Activated CD8-positive, alpha-beta memory T cell treated with anti-CD3 and anti-CD28 coated beads for 4 hours (primary cell): ENCODE results near the gene ZNF519.
"Not testable (repeated sequence)": the region's sequence is repeated elsewhere in the genome, so short reads cannot be mapped to it uniquely, and the experiment has no call there.

Experiments used
- DNase-seq, 2 donors: peaks; one replicate each; pipeline ENCODE4 v3.0.0-alpha.2; 2020; ENCODE audit warnings: low read depth in 2 of 2

The ZNF519 gene

DNA sequence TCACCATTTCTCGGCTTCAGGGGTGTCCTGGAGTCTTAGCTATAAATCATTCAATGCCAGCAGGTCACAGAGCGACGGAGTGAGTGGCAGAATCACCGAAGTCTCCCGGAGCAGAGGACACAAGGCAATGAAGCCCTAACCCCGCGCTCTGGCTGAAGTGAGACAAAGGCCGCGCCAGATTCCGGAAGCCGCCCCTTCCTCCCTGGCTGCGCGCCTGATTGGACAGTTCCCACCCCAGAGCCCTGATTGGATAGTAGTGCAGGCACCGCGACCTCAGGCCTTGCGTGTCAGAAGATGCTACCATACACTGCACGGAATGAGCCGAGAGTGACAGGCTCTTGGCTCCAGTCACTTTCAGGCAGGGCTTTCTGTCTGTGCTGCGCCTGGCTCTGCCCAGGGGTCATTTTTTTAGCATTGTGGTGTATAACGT lies at the start of gene ZNF519:
TSS of gene ZNF519 (minus strand) at position 165 of the 430 bp plus-strand sequence. CDS start at position 7, 158 bp downstream.
- peak; percentile 65 to 80 for DNase-seq

DNA sequence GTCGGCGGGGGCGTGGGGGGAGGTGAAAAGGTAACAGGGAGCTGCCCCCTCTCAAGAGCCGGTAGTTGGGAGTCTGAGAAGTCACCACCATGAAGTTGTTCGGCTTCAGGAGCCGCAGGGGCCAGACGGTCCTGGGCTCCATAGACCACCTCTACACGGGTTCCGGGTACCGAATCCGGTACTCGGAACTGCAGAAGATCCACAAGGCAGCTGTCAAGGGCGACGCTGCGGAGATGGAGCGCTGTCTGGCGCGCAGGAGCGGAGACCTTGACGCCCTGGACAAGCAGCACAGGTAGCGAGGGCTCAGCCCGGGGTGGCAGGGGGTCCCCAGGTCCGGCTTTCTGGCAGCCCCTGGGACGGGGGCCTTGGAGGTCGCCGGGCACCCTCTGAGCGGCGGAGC lies 47.1 kb upstream of the ZNF519 start:
- DNase-seq = no peak

DNA sequence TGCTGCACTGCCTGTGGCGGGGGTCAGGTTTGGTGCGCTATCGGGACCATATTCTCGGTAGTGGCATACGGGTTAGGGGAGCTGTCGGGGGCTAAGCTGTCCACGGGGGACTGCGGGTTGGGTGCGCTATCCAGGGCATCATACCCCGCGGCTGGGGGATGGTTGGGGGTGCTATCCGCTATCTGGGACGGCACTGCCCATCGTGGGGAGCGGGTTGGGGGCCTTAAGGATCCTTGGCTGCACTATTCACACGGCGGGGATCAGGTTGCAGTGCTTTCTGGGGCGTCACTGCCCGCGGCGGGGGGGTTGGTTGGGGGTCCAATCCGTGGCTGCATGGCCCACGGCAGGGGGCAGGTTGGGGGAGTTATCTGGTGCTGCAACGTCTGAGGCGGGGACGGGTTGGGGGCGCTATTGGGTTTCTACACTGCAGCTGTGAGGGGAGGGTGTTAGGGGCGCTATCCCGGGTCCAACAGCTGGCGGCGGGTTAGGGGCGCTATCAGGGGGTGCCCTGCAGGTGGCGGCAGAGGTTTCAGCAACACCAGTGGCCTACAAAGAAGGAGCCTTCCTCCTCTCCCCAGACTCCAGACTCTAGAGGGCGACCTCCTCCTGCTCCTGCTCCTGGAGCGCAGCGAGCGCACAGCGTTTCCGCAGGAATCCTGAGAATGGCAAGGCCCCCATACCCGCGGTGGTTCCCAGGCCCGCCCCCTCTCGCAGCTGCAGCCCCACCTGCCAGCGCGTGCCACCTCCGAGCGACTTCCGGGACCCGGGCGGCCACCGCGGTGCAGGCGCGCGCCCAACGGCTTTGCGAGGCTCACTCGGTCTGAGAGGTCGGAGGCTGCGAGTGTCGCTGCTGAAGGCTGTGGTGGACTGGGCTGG lies 46.3 kb upstream of the ZNF519 start:
- peak; percentile 48 to 63 for DNase-seq

- not testable (repeated sequence) for DNase-seq
These were observed 45.5 kb upstream of the ZNF519 start for GRCh38 chr18:14177540-14178320.

DNA sequence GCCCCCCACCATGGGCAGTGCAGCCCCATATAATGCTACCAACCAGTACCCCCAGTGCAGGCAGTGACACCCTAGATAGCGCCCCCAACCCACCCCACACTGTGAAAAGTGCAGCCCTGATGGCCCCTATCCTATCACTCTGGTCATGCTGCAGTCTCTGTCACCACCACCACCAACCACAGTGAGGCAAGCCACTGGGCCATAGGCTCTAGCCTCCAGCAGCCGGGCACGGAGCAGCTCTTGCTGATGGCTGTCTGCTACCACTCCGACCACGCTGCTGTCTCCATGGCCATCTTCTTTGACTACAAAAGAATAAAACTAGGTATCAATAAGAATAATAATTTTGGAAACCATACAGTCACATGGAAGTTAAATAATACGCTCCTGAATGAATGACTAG lies 43.2 kb upstream of the ZNF519 start:
- DNase-seq = not testable (repeated sequence)

- DNase-seq = no peak
These were observed 42.5 kb upstream of the ZNF519 start for GRCh38 chr18:14174706-14175085.

DNA sequence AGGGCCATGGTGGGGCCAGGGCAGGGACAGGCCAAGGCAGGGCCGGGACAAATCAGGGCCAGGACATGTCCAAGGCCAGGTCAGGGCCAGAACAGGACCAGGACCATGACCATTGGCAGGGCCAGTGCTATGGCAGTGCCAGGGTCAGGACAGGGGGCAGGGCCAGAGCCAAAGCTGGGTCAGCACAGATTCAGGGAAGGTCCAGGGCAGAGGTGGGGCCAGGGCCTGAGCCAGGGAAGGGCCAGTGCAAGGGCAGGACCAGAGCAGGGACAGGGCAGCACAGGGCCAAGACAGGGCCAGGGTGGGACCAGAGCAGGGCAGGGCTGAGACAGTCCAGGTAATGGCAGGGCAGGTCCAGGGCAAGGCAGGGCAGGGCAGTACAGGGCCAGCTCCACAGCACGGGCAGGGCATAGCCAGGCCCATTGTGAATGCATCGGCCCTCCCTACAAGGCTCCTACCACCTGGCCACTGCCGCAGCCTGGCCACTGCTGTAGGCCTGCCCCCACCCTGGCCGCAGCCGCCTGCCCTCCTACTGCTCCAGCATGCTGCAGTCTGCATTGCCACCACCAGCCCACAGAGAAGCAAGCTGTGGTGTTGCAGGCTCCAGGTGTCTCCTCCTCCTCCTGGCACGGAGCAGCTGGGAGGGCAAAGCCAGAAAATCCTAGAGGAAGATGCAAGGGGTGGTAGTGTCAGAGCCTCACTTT lies 41.9 kb upstream of the ZNF519 start:
- DNase-seq = not testable (repeated sequence)

DNA sequence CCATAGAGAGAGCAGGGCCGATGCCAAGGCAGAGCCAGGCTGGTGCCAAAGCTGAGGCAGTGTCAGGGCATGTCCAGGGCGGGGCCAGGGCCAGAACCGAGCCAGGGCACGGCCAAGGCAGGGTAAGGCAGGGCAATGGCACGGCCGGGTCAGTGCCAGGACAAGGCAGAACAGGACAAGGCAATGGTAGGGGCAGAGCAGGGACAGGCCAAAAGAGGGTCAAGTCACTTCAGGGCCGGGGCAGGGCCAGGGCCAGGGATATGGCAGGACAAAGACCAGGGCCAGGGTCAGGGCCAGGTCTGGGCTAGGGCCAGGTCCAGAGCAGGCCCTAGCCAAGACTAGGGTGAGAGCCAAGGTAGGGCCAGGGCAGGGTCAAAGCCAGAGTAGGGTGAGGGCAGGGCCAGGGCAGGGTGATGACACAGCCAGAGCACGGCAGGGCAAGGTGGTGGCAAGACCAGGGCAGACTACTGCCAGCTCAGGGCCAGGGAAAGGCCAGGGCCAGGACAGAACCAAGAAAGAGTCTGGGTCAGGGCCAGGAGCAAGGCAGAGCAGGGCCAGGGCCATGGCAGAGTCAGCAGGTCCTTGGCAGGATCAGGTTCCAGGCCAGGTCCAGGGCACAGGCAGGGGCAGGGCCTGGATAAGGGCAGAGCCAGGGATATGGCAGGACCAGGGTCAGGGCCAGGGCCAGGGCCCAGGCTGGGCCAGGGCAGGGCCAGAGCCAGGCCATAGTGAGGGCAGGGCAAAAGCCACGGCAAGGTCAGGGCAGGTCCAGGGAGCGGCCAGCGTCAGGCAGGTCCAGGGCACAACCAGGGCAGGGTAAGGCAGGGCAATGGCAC lies 41.1 kb upstream of the ZNF519 start:
- DNase-seq = not testable (repeated sequence)

GRCh38 chr18:14172142-14173115 lies 40.2 kb upstream of the ZNF519 start:
- not testable (repeated sequence) for DNase-seq

DNA sequence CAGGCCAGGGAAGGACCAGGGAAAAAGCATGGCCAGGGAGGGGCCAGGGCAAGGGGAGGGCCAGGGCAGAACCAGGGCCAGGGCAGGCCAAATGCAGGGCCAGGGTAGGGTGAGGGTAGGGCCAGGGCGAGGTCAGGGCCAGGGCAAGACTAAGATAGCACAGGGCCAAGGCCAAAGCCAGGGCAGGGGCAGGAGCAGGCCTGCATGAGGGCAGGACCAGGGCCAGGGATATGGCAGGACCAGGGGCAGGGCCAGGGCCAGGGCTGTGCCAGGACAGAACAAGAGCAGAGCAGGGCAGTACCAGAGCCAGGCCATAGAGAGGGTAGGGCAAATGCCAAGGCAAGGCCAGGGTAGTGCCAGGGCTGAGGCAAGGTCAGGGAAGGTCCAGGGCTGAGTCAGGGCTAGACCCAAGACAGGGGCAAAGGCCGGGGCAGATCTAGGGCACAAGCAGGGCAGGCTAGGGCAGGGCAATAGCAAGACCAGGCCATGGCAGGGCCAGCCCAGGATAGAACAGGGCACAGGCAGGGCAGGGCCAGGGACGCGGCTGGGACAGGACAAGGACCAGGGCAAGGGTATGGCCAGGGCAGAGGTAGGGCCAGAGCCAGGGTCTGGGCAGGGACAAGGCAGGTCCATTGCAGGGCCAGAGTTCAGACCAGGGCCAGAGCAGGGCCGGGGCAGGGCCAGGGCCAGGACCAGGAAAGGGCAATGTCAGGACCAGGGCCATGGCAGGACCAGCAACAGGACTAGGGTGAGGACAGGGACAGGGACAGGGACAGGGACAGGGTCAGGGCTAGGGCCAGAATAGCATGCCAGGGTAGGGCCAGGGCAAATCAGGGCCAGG lies 39.3 kb upstream of the ZNF519 start:
- not testable (repeated sequence) for DNase-seq

DNA sequence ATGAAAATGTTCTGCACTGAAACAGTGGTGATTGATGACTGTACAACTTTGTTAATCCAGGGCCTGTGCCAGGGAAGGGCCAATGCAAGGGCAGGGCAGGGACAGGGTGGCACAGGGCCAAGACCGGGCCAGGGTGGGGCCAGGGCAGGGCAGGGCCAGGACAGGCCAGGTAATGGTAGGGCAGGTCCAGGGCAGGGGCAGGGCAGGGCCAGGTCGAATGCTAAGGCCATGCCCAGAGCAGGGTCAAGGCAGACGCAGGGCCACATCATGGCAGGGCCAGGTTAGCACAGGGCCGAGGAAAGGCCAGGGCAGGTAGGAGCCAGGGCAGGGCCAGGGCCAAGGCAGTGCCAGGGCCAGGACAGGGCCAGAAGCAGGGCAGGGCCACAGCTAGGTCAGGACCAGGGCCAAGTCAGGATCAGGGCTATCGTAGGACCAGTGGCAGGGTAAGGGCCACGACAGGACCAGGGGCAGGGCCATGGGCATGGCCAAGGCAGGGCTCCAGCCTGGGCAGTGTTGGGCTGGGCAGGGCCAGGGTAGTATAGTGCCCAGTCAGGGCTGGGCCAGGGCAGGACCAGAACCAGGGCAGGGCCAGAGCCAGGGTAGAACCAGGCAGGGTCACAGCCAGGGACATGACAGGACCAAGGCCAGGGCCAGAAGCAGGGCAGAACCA lies 38.3 kb upstream of the ZNF519 start:
- not testable (repeated sequence) for DNase-seq

- DNase-seq = not testable (repeated sequence)
These were observed 30.7 kb upstream of the ZNF519 start for GRCh38 chr18:14162915-14163314.

- DNase-seq = not testable (repeated sequence)
These were observed 19.4 kb upstream of the ZNF519 start for GRCh38 chr18:14151564-14152113.

- DNase-seq = not testable (repeated sequence)
These were observed 18.5 kb upstream of the ZNF519 start for GRCh38 chr18:14150766-14151165.

DNA sequence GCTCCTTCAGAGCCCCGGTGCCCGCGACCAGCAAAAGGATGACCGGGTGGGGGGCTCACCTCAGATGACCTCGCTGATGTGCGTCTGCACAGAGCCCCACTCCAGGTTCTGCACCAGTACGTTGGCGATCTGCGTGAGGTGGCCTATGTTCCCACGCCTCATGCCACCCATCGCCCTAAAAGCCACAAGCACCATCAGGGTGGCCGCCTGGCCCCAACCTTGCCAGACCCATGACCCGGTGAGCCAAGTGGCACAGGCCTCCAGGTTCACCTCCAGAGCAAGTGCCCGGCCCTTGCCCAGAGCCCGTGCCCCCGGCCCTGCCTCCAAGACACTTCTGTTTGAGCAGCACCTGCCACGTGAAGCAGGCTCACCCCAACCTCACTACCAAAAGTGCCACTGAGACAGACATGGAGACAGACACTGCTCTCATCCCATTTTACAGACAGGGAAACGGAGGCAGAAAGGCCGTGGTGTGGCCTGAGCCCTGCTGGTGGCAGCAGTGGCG lies 17.7 kb upstream of the ZNF519 start:
- DNase-seq = not testable (repeated sequence)

GRCh38 chr18:14149121-14149850 lies 17.1 kb upstream of the ZNF519 start:
- DNase-seq = not testable (repeated sequence)
